ENCODE measurements around the gene GPRIN1.

DNA sequence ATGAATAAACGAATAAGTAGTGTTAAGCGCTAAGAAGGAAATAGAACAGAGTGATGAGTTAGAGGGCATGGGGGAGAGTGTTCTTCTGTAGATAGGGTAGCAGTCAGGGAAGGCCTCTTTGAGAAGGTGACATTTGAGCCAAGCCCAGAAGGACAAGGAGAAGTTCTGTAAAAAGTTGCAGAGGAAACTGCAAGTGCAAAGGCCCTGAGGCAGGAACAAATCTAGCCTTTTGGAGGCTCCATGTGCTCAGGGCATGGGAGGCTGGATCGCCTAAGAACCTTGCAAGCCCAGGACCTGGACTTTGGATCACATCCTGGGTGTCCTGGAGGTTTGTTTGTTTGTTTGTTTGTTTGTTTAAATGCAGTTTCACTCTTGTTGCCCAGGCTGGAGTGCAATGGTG lies 28.5 kb upstream of the GPRIN1 start:
- TF ChIP-seq CTCF (IDR thresholded peaks at IDR 0.05) (no peak), EZH2 (IDR thresholded peaks at IDR 0.05; ENCODE audit: borderline replicate concordance, insufficient read depth, low read depth, low read length, poor library complexity, severe bottlenecking) (no peak)

Measured in B cell (primary cell).